Measurements from ENCODE around the gene SPECC1L. TPM values are rescaled to one million over a fixed set of nuclear protein-coding genes. Genes with fewer than 3 reads are reported as not detected.

Gene SPECC1L
- total RNA-seq, 1 experiment from 2014 or later: 40.8 TPM

DNA sequence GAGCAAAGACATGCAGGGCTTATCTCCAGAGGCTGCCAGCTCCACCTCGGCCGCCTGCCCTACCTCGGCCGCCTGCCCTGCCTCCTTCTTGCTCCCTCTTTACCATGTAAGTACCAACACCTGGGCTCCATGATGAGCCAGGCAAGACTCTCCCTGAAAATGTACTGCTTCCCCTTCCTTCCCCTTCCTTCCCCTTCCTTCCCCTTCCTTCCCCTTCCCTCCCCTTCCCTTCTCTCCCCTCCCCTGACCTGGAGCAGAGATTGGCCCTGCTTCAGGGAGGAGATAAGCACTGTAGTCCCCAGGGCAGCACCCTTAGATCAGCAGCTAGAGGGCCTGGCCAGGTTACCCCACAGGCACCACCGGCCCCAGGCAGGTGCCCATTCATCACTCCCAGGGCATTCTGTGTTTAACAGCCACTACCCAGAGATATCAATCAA lies 131.3 kb downstream of the SPECC1L start:
- ATAC-seq (peak; percentile 58), DNase-seq (ENCODE audit: low read depth, low spot score) (no peak)
- H4K20me1 ChIP-seq (ENCODE audit: insufficient read depth): peaks cover 10% of the 10 kb centered on the region
- no peaks in the 10 kb centered on the region for H3K9me2 ChIP-seq (ENCODE audit: insufficient read depth)
- H3K79me2 ChIP-seq (ENCODE audit: insufficient read depth, low read length): no peaks in the 10 kb centered on the region; the same call in 1 of the 2 replicates
- BruUV-seq (replicated peaks): no TSS peak
- H3K27ac ChIP-seq (ENCODE audit: low read depth, low read length): peak overlapping the region; percentile 68; the same call in 1 of the 2 replicates
- TF ChIP-seq SP1 (IDR thresholded peaks at IDR 0.05; ENCODE audit: low read depth) (no peak), EGR1 (IDR thresholded peaks at IDR 0.05; ENCODE audit: low read depth) (no peak), ZFX (IDR thresholded peaks at IDR 0.05) (no peak), YY1 (IDR thresholded peaks at IDR 0.05; ENCODE audit: extremely low read depth, insufficient replicate concordance, low read depth, low read length) (no peak), POLR2A (IDR thresholded peaks at IDR 0.05; ENCODE audit: borderline replicate concordance, extremely low read depth, insufficient read depth, insufficient read length) (no peak), SRF (IDR thresholded peaks at IDR 0.05; ENCODE audit: low read depth) (no peak), ZNF274 (IDR thresholded peaks at IDR 0.05; ENCODE audit: low read depth, low read length) (no peak), CEBPB (IDR thresholded peaks at IDR 0.05; ENCODE audit: low read depth) (no peak), FOSL1 (IDR thresholded peaks at IDR 0.05; ENCODE audit: low read depth) (no peak), RAD21 (IDR thresholded peaks at IDR 0.05; ENCODE audit: low read depth) (no peak), SIN3A (IDR thresholded peaks at IDR 0.05; ENCODE audit: low read depth) (no peak), EZH2phosphoT487 (IDR thresholded peaks at IDR 0.05; ENCODE audit: borderline replicate concordance) (no peak), TCF7L2 (IDR thresholded peaks at IDR 0.05; ENCODE audit: borderline replicate concordance, extremely low read depth, insufficient read depth, insufficient read length) (no peak), ELF1 (IDR thresholded peaks at IDR 0.05; ENCODE audit: borderline replicate concordance, low read depth) (no peak), POLR2AphosphoS5 (IDR thresholded peaks at IDR 0.05; ENCODE audit: low read depth, low read length) (no peak), CBX3 (IDR thresholded peaks at IDR 0.05; ENCODE audit: low read depth) (no peak), JUND (IDR thresholded peaks at IDR 0.05) (no peak)
- TF ChIP-seq, protein P1, sequence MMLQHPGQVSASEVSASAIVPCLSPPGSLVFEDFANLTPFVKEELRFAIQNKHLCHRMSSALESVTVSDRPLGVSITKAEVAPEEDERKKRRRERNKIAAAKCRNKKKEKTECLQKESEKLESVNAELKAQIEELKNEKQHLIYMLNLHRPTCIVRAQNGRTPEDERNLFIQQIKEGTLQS (IDR thresholded peaks at IDR 0.05): no peak
- TF ChIP-seq, protein P2, sequence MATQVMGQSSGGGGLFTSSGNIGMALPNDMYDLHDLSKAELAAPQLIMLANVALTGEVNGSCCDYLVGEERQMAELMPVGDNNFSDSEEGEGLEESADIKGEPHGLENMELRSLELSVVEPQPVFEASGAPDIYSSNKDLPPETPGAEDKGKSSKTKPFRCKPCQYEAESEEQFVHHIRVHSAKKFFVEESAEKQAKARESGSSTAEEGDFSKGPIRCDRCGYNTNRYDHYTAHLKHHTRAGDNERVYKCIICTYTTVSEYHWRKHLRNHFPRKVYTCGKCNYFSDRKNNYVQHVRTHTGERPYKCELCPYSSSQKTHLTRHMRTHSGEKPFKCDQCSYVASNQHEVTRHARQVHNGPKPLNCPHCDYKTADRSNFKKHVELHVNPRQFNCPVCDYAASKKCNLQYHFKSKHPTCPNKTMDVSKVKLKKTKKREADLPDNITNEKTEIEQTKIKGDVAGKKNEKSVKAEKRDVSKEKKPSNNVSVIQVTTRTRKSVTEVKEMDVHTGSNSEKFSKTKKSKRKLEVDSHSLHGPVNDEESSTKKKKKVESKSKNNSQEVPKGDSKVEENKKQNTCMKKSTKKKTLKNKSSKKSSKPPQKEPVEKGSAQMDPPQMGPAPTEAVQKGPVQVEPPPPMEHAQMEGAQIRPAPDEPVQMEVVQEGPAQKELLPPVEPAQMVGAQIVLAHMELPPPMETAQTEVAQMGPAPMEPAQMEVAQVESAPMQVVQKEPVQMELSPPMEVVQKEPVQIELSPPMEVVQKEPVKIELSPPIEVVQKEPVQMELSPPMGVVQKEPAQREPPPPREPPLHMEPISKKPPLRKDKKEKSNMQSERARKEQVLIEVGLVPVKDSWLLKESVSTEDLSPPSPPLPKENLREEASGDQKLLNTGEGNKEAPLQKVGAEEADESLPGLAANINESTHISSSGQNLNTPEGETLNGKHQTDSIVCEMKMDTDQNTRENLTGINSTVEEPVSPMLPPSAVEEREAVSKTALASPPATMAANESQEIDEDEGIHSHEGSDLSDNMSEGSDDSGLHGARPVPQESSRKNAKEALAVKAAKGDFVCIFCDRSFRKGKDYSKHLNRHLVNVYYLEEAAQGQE (IDR thresholded peaks at IDR 0.05; ENCODE audit: low read depth): no peak
- TF ChIP-seq, protein P3, sequence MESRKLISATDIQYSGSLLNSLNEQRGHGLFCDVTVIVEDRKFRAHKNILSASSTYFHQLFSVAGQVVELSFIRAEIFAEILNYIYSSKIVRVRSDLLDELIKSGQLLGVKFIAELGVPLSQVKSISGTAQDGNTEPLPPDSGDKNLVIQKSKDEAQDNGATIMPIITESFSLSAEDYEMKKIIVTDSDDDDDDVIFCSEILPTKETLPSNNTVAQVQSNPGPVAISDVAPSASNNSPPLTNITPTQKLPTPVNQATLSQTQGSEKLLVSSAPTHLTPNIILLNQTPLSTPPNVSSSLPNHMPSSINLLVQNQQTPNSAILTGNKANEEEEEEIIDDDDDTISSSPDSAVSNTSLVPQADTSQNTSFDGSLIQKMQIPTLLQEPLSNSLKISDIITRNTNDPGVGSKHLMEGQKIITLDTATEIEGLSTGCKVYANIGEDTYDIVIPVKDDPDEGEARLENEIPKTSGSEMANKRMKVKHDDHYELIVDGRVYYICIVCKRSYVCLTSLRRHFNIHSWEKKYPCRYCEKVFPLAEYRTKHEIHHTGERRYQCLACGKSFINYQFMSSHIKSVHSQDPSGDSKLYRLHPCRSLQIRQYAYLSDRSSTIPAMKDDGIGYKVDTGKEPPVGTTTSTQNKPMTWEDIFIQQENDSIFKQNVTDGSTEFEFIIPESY (IDR thresholded peaks at IDR 0.05; ENCODE audit: extremely low read depth, insufficient replicate concordance, low read length): no peak
- H2AFZ ChIP-seq (ENCODE audit: low read depth, low read length, poor library complexity, severe bottlenecking): no peak overlapping the region
- no peaks in the 10 kb centered on the region for H3K27me3 ChIP-seq (ENCODE audit: insufficient read depth, low read length)
- H3K4me3 ChIP-seq (replicated peaks in 1 of 2; ENCODE audit: low read depth in 1 of 2, low read length in 2 of 2): no peak overlapping the region
- peaks cover 26 to 37% of the 10 kb centered on the region in 2 experiments for H3K4me1 ChIP-seq (ENCODE audit: control insufficient read depth in 1 of 2, insufficient read depth in 2 of 2, low read length in 2 of 2)
- CTCF ChIA-PET: interaction anchor here (1.4 kb wide), 1 partner anchor 22 kb away, joined by 3 read pairs; no protein-coding TSS in a partner anchor
- H3K36me3 ChIP-seq (ENCODE audit: control insufficient read depth in 1 of 2, insufficient read depth in 2 of 2, low read length in 2 of 2): peaks cover 4 to 11% of the 10 kb centered on the region in 2 experiments; a peak in 3 of 4 replicates
- no peak overlapping the region for H3K9ac ChIP-seq (ENCODE audit: low read length)
- intact Hi-C loops (cut with micrococcal nuclease): no loop called here
- RAD21 ChIA-PET (ENCODE audit: low non-redundant PET in 1 of 2, low total read pairs in 2 of 2, uncharacterized antibody in 2 of 2, unreplicated experiment in 2 of 2): interaction anchor here (0.6 kb wide), 2 partner anchors 33 to 103 kb away, joined by 3 to 4 read pairs; no protein-coding TSS in a partner anchor
- POLR2A ChIA-PET: no interaction called here
- H3K9me3 ChIP-seq (ENCODE audit: control insufficient read depth in 1 of 2, insufficient read depth in 1 of 2, low read depth in 1 of 2, low read length in 2 of 2): no peaks in the 10 kb centered on the region
- H3K4me2 ChIP-seq (ENCODE audit: low read length): peak overlapping the region; percentile 61
